ENCODE data around the gene CBX4. TPM values are rescaled to one million over a fixed set of nuclear protein-coding genes. Genes with fewer than 3 reads are reported as not detected.
A peak's percentile ranks its signal among the peaks of the same experiment; 100 is the strongest.

CBX4 gene
- total and polyA plus RNA-seq, 2 of the 13 experiments (the other 11 are each of a cell fraction or from before 2014, with no cell fraction given) = 25.8 to 50.8 TPM

DNA sequence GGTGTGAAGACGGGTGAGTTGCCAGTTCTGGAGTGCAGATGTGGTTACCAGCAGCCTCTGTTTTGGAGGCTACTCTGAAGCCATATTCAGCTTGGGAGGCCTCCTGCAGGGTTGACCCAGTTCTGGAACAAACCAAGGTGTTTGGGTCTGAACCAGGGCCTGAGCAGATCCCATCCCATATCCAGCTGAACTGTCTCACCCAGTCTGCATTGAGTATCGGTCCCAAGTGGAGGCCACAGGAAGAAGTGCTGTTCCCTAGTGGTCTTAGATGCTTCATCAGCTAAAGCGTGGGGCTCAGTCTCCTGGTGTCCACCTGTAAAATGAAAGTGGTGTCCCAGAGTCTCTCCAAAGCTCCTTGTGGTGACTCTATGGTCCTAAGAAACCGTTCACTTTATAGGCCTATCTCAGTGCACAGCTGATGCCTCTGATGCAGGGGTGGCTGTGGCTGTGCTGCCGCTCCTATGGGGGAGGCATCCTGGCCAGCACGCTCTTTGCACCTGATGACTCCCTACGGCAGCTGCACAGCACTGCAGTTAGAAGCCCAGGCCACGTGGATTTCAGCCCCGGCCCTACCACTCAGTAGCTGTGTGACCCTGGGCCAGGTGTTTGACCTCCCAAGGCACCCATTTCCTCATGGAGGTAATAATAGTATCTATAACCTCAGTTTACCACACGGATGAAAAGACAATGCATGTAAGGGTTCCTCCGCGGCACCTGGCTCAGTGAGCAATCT, 21.0 kb downstream of the CBX4 start (continued):
- TF ChIP-seq, protein P1, sequence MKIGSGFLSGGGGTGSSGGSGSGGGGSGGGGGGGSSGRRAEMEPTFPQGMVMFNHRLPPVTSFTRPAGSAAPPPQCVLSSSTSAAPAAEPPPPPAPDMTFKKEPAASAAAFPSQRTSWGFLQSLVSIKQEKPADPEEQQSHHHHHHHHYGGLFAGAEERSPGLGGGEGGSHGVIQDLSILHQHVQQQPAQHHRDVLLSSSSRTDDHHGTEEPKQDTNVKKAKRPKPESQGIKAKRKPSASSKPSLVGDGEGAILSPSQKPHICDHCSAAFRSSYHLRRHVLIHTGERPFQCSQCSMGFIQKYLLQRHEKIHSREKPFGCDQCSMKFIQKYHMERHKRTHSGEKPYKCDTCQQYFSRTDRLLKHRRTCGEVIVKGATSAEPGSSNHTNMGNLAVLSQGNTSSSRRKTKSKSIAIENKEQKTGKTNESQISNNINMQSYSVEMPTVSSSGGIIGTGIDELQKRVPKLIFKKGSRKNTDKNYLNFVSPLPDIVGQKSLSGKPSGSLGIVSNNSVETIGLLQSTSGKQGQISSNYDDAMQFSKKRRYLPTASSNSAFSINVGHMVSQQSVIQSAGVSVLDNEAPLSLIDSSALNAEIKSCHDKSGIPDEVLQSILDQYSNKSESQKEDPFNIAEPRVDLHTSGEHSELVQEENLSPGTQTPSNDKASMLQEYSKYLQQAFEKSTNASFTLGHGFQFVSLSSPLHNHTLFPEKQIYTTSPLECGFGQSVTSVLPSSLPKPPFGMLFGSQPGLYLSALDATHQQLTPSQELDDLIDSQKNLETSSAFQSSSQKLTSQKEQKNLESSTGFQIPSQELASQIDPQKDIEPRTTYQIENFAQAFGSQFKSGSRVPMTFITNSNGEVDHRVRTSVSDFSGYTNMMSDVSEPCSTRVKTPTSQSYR (CRISPR knock-in tag; IDR thresholded peaks at IDR 0.05; ENCODE audit: borderline replicate concordance) = peak; percentile 75; the same call in 1 of the 2 replicates
- TF ChIP-seq RAD21 (CRISPR knock-in tag; IDR thresholded peaks at IDR 0.05) (peak; percentile 44; the same call in 1 of the 2 replicates), MYNN (CRISPR knock-in tag; IDR thresholded peaks at IDR 0.05; ENCODE audit: low read depth) (no peak), HDAC6 (IDR thresholded peaks at IDR 0.05; ENCODE audit: low read depth, low read length) (no peak), ZEB1 (IDR thresholded peaks at IDR 0.05; ENCODE audit: insufficient replicate concordance, low read depth) (no peak), ZNF333 (CRISPR knock-in tag; IDR thresholded peaks at IDR 0.05; ENCODE audit: borderline replicate concordance) (no peak), SP1 (IDR thresholded peaks at IDR 0.05) (no peak), SP1 (CRISPR knock-in tag; IDR thresholded peaks at IDR 0.05) (no peak), ZNF143 (CRISPR knock-in tag; IDR thresholded peaks at IDR 0.05) (no peak), BCL6 (CRISPR knock-in tag; IDR thresholded peaks at IDR 0.05) (peak; percentile 36; the same call in 1 of the 2 replicates), MAFK (conservative IDR thresholded peaks at IDR 0.05 in 1 of 2, IDR thresholded peaks at IDR 0.05 in 1 of 2; ENCODE audit: low read length in 2 of 2) (no peak), SOX6 (IDR thresholded peaks at IDR 0.05) (no peak), SOX6 (CRISPR knock-in tag; IDR thresholded peaks at IDR 0.05) (peak; percentile 40; the same call in 1 of the 2 replicates)
- TF ChIP-seq, protein P2, sequence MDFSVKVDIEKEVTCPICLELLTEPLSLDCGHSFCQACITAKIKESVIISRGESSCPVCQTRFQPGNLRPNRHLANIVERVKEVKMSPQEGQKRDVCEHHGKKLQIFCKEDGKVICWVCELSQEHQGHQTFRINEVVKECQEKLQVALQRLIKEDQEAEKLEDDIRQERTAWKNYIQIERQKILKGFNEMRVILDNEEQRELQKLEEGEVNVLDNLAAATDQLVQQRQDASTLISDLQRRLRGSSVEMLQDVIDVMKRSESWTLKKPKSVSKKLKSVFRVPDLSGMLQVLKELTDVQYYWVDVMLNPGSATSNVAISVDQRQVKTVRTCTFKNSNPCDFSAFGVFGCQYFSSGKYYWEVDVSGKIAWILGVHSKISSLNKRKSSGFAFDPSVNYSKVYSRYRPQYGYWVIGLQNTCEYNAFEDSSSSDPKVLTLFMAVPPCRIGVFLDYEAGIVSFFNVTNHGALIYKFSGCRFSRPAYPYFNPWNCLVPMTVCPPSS (IDR thresholded peaks at IDR 0.05) = no peak
- TF ChIP-seq, protein P3, sequence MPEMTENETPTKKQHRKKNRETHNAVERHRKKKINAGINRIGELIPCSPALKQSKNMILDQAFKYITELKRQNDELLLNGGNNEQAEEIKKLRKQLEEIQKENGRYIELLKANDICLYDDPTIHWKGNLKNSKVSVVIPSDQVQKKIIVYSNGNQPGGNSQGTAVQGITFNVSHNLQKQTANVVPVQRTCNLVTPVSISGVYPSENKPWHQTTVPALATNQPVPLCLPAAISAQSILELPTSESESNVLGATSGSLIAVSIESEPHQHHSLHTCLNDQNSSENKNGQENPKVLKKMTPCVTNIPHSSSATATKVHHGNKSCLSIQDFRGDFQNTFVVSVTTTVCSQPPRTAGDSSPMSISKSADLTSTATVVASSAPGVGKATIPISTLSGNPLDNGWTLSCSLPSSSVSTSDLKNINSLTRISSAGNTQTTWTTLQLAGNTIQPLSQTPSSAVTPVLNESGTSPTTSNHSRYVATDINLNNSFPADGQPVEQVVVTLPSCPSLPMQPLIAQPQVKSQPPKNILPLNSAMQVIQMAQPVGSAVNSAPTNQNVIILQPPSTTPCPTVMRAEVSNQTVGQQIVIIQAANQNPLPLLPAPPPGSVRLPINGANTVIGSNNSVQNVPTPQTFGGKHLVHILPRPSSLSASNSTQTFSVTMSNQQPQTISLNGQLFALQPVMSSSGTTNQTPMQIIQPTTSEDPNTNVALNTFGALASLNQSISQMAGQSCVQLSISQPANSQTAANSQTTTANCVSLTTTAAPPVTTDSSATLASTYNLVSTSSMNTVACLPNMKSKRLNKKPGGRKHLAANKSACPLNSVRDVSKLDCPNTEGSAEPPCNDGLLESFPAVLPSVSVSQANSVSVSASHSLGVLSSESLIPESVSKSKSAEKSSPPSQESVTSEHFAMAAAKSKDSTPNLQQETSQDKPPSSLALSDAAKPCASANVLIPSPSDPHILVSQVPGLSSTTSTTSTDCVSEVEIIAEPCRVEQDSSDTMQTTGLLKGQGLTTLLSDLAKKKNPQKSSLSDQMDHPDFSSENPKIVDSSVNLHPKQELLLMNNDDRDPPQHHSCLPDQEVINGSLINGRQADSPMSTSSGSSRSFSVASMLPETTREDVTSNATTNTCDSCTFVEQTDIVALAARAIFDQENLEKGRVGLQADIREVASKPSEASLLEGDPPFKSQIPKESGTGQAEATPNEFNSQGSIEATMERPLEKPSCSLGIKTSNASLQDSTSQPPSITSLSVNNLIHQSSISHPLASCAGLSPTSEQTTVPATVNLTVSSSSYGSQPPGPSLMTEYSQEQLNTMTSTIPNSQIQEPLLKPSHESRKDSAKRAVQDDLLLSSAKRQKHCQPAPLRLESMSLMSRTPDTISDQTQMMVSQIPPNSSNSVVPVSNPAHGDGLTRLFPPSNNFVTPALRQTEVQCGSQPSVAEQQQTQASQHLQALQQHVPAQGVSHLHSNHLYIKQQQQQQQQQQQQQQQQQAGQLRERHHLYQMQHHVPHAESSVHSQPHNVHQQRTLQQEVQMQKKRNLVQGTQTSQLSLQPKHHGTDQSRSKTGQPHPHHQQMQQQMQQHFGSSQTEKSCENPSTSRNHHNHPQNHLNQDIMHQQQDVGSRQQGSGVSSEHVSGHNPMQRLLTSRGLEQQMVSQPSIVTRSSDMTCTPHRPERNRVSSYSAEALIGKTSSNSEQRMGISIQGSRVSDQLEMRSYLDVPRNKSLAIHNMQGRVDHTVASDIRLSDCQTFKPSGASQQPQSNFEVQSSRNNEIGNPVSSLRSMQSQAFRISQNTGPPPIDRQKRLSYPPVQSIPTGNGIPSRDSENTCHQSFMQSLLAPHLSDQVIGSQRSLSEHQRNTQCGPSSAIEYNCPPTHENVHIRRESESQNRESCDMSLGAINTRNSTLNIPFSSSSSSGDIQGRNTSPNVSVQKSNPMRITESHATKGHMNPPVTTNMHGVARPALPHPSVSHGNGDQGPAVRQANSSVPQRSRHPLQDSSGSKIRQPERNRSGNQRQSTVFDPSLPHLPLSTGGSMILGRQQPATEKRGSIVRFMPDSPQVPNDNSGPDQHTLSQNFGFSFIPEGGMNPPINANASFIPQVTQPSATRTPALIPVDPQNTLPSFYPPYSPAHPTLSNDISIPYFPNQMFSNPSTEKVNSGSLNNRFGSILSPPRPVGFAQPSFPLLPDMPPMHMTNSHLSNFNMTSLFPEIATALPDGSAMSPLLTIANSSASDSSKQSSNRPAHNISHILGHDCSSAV (CRISPR knock-in tag; IDR thresholded peaks at IDR 0.05; ENCODE audit: borderline replicate concordance) = no peak
- TF ChIP-seq, protein P4, sequence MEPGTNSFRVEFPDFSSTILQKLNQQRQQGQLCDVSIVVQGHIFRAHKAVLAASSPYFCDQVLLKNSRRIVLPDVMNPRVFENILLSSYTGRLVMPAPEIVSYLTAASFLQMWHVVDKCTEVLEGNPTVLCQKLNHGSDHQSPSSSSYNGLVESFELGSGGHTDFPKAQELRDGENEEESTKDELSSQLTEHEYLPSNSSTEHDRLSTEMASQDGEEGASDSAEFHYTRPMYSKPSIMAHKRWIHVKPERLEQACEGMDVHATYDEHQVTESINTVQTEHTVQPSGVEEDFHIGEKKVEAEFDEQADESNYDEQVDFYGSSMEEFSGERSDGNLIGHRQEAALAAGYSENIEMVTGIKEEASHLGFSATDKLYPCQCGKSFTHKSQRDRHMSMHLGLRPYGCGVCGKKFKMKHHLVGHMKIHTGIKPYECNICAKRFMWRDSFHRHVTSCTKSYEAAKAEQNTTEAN (CRISPR knock-in tag; conservative IDR thresholded peaks at IDR 0.05) = 0 out of 2 replicates have a peak, but pooled peaks have one; percentile 31
